ENCODE data around the gene SLC9A9.

GRCh38 chr3:143819890-143820289 lies 28.4 kb downstream of the SLC9A9 start:
- TF ChIP-seq MXI1 (conservative IDR thresholded peaks at IDR 0.05; ENCODE audit: poor library complexity, severe bottlenecking) (no peak), CTCF (IDR thresholded peaks at IDR 0.05; ENCODE audit: poor library complexity, severe bottlenecking) (no peak), TAF1 (IDR thresholded peaks at IDR 0.05; ENCODE audit: low read depth) (no peak), POLR2AphosphoS5 (IDR thresholded peaks at IDR 0.05) (no peak), EP300 (conservative IDR thresholded peaks at IDR 0.05; ENCODE audit: poor library complexity, severe bottlenecking) (no peak), EZH2 (IDR thresholded peaks at IDR 0.05; ENCODE audit: borderline replicate concordance, insufficient read depth, low read length, poor library complexity, severe bottlenecking) (no peak)
